BLaER1 (cell line): ENCODE results near the gene TSPAN3.
A peak's percentile ranks its signal among the peaks of the same experiment; 100 is the strongest.

Experiments
- H3K27ac ChIP-seq: shearing (Covaris generic); formaldehyde crosslinking; 2 replicates; pipeline ENCODE4 v1.8.1; 2022
- H3K27me3 ChIP-seq: shearing (Covaris generic); formaldehyde crosslinking; 2 replicates; pipeline ENCODE4 v1.8.1; 2022
- H3K36me3 ChIP-seq: shearing (Covaris generic); formaldehyde crosslinking; 2 replicates; pipeline ENCODE4 v1.8.1; 2022
- H3K4me1 ChIP-seq: shearing (Covaris generic); formaldehyde crosslinking; 2 replicates; pipeline ENCODE4 v1.8.1; 2022
- H3K4me2 ChIP-seq: shearing (Covaris generic); formaldehyde crosslinking; 2 replicates; pipeline ENCODE4 v1.8.1; 2022
- H3K4me3 ChIP-seq: shearing (Covaris generic); formaldehyde crosslinking; 2 replicates; pipeline ENCODE4 v1.8.1; 2022
- H3K9ac ChIP-seq: shearing (Covaris generic); formaldehyde crosslinking; 2 replicates; pipeline ENCODE4 v1.8.1; 2022
- H3K9me3 ChIP-seq: shearing (Covaris generic); formaldehyde crosslinking; 2 replicates; pipeline ENCODE4 v1.8.1; 2022
- H4K20me1 ChIP-seq: shearing (Covaris generic); formaldehyde crosslinking; 2 replicates; pipeline ENCODE4 v1.8.1; 2022
- Cebpa-rat ChIP-seq: shearing (Covaris generic); IDR thresholded peaks from 2 replicates; pipeline ENCODE4 v1.8.1; 2022

The TSPAN3 gene

DNA sequence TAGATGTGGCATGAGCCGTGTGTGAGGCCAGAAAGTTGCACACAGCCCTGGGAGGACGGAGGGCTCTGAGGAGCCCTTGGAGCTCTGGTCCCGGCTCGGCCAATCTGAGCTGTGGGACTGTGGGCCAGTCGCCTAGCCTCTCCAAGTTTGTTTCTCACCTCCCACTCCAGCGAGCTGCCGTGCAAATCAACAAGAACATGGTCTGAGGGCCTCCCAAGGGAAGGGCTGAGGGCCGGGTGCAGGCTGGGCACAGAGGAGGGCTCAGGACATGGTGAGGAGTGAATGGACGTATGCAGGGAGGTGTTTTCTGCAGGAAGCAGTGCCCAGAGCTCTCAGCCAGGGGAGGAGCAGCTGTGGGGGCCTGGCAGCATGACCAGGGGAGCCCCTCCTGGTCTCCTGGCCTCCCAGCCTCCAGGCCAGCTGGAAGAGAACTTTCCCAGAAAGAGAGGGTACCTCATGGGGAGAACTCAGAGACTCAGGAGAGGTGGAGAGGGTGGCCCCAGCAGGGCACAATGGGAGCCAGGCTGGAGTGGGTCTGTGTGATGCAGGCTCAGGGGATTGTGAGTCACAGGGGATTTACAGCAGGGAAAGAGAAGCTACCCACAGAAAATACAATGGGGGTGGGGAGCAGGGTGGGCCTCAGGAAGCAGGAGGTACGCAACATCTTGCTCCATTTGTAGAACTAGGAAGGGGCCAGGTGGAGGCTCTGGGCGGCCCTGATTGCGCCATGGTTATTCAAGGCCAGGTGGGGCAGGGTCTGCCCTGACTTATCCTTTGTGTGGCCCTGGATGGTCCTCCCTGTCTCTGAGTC, 51.2 kb downstream of the TSPAN3 start:
- Histone ChIP-seq H4K20me1 (peaks cover 45% of the 10 kb centered on the region), H3K4me1 (peaks cover 89% of the 10 kb centered on the region), H3K9me3 (no peaks in the 10 kb centered on the region), H3K27me3 (no peaks in the 10 kb centered on the region), H3K9ac (peak overlapping the region; percentile 39), H3K4me3 (0 out of 2 replicates have a peak overlapping the region, but pooled peaks have one; percentile 22), H3K36me3 (no peaks in the 10 kb centered on the region), H3K4me2 (peak overlapping the region; percentile 99), H3K27ac (peak overlapping the region; percentile 52)
- no peak for TF ChIP-seq Cebpa-rat

DNA sequence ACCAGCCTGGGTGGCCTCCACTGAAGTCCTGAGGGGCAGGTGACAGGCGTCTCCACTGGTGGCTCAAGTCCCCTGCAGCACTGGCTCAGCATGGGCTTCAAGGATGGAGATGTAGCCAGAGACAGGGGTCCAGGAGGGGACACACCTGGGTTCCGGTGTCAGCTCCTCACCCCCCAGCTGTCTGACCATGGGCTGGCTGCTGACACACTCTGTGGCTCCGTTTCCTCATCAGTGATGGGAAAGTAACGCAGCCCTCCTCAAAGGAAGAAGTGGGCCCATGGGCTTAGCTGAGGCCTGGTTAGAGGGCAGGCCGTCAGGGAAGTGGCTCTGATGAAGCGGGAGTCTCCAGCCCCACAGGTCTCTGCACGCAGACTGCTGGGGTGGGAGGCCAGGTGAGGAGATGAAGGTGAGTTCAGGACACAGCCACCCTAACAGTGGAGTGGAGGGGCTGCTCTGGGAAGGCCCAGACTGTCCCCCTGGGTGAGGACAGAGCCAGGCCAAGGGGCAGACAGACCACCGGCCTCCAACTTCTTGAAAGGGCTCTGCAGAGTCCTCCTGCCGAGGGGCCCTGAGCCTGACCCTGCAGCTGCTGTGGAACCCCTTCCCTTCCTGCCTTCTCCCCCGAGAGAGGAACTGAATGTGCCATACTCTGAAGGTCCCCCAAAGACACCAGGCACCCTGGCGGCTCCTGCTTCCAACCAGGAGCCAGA, 52.0 kb downstream of the TSPAN3 start:
- Histone ChIP-seq H3K4me3 (0 out of 2 replicates have a peak overlapping the region, but pooled peaks have one; percentile 22), H3K27ac (peak overlapping the region; percentile 52), H3K36me3 (no peaks in the 10 kb centered on the region), H3K4me2 (peak overlapping the region; percentile 99), H4K20me1 (peaks cover 49% of the 10 kb centered on the region), H3K27me3 (no peaks in the 10 kb centered on the region), H3K9me3 (no peaks in the 10 kb centered on the region), H3K4me1 (peaks cover 96% of the 10 kb centered on the region), H3K9ac (peak overlapping the region; percentile 39)
- TF ChIP-seq Cebpa-rat: no peak

DNA sequence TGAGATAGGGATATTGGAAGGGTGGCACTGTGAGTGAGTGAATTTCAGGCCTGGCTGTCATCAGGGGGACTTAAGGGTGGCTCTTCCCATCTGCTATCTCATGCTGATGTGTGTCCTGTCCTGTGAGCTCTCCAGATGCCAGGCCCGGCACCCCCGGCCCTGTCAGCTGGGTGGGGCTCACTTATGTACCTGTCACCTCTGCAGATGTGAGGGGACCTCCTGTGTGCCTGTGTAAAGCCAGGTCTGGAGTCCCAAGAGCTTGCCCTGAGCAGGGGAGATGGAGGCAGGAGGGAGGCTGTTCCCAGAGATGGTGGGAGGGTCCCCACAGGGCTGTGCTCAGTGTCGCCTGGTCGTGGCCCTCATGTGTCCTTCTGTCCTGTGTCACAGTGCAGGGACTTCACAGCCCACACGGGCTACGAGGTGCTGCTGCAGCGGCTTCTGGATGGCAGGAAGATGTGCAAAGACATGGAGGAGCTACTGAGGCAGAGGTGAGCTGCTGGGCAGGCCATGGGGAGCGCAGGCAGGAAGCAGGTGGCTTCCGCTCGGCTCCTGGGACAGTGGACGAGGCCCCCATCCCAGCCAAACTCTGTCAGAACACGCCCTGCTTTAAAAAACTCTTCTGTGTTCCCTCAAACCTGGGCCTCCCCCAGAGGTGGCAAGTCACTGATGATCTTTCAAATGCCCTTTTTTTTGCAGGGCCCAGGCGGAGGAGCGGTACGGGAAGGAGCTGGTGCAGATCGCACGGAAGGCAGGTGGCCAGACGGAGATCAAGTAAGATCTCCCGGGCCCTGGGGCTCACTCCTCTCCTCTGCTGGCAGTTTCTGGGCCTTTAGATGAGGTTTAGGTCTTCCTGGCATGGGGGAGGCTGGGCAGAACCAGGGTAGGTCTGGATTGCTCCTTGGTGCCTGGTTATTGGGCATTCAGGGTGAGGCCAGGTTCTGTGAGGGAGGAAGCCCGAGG, 52.9 kb downstream of the TSPAN3 start:
- Histone ChIP-seq H3K27me3 (no peaks in the 10 kb centered on the region), H4K20me1 (peaks cover 49% of the 10 kb centered on the region), H3K4me3 (no peak overlapping the region), H3K4me2 (peak overlapping the region; percentile 99), H3K27ac (peak overlapping the region; percentile 52), H3K9ac (peak overlapping the region; percentile 39), H3K36me3 (no peaks in the 10 kb centered on the region), H3K4me1 (peaks cover 100% of the 10 kb centered on the region), H3K9me3 (no peaks in the 10 kb centered on the region)
- no peak for TF ChIP-seq Cebpa-rat

DNA sequence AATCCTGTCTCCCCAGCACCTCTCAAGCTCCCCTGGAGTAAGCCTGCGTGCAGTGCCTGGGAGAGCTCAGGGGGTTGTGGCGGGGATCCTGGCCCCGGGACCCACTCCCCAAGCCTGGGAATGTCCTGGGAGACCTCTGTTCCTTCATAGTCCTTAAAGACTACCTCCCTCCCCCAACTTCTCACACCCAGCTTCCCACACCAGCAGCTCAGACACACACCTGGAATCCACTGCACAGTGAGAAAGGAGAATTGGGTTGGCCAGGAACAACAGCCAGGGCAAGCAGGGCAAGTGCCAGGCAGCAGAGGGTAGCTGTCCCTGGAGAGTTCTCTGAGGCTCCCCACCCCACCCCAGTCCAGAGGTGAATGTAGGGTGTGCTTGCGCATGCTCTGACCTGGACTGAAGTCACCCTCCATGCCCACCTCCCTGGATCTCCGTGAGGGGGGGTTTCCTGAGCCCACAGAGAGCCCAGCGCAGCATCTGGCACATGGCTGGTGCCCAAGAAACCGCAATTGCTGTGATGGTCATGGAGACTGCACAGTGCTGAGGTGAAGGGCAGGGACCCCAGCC, 53.7 kb downstream of the TSPAN3 start:
- Histone ChIP-seq H3K36me3 (no peaks in the 10 kb centered on the region), H3K9me3 (no peaks in the 10 kb centered on the region), H3K4me1 (peaks cover 96% of the 10 kb centered on the region), H3K27ac (peak overlapping the region; percentile 59), H4K20me1 (peaks cover 49% of the 10 kb centered on the region), H3K4me3 (no peak overlapping the region), H3K27me3 (no peaks in the 10 kb centered on the region), H3K9ac (peak overlapping the region; percentile 39; the same call in 1 of the 2 replicates), H3K4me2 (peak overlapping the region; percentile 99)
- TF ChIP-seq Cebpa-rat: no peak

DNA sequence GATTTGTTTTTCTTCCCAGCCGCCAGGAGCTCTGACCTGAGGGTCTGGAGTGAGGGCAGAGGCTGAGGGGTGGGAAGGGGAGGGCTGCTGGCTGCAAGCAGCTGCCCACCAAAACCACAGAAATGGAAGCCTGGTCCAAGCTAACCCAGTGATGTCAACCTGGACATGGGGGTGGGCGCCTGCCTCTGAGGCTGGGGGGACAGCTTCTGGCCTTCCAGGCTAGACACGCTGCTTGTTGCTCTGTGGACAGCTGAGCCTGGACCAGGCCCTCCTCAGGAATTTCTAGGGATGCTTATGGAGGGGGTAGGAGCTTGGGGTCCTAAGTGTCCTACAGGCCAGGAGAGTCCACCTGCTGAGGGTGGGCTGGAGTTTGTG, 54.6 kb downstream of the TSPAN3 start:
- Histone ChIP-seq H3K9me3 (no peaks in the 10 kb centered on the region), H3K9ac (peak overlapping the region; percentile 53; the same call in 1 of the 2 replicates), H3K36me3 (no peaks in the 10 kb centered on the region), H3K4me1 (peaks cover 89% of the 10 kb centered on the region), H3K4me3 (peak overlapping the region; percentile 47), H3K4me2 (peak overlapping the region; percentile 99), H3K27ac (peak overlapping the region; percentile 76), H4K20me1 (peaks cover 49% of the 10 kb centered on the region), H3K27me3 (no peaks in the 10 kb centered on the region)
- TF ChIP-seq Cebpa-rat: no peak

DNA sequence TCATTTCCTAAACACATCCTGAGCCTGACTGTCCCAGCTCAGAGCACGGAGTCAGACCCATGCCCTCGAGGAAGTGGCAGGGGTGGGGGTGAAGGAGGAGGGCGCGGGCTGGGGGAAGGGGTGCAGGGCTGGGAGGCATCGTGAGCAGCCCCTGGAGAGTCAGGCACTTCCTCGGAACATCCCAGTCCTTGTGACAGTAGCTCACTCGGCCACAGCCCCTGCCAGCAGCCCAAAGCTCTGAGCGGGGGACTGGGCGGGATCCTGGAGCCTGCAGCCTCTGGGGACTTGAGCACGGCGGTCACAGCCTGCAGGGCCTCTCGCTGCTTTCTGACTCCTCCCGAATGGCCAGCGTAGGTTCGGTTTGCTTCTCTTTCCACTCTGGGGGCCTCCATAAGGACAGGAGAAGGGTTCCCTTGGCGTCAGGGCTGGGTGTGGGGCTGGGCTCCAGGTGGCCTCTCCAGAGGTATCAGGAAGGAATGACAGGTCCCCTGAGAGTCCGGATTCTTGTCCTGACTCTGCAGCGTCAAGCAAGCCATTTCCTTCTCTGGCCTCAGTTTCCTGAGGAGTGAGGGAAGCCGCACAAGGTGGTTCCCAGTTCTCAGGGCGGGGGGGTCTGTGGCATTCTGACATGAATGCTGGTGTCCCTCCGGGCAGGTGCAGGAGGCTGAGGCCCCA, 55.1 kb downstream of the TSPAN3 start:
- peaks cover 89% of the 10 kb centered on the region for H3K4me1 ChIP-seq
- H3K9ac ChIP-seq: peak overlapping the region; percentile 53; the same call in 1 of the 2 replicates
- H3K27me3 ChIP-seq: no peaks in the 10 kb centered on the region
- peak overlapping the region; percentile 76 for H3K27ac ChIP-seq
- TF ChIP-seq Cebpa-rat: no peak
- peak overlapping the region; percentile 47 for H3K4me3 ChIP-seq
- H4K20me1 ChIP-seq: peaks cover 49% of the 10 kb centered on the region
- H3K9me3 ChIP-seq: no peaks in the 10 kb centered on the region
- H3K4me2 ChIP-seq: peak overlapping the region; percentile 99
- no peaks in the 10 kb centered on the region for H3K36me3 ChIP-seq

DNA sequence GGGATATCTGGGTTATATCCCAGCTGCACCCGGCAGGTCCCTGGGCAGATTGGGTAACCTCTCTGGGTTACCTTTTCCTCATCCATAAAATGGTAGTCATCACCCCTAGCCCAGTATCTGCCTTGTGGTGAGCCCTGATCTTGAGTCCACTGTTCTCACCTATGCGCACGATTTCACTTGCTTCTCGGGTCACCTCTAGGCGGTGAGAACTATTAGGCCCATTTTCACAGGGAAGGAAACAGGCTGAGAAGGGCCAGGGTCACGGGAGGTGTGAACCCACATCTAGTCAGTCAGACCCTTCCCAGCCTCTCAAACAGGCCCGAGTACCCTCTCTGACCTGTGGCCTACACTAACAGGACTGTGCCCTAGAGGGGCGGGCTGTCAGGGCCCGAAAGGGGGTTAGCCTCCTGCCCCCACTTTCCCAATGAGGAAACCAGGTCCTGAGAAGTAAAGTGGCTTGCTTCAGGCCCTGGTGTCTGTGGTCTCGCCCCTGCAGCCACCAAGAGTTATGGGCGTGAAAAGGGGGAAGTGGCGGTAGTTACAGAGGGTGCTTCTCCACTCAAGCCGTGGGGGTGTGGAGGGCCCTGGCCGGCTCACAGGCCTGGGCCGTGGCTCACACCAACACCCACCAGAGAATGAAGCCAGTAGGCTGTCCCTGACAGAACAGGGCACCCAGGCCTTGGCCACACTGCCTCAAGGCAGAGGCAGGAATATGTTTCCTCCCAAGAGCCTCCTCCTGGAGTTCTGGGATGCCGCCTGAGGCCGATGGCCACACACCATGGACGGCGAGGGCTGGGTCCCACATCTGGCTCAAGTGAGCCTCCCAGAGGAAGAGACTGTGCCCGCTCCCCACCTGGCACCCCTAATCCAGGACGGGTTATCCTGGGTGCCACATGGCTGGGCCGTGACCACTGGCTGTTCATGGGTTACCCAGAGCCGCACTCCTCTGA, 56.5 kb downstream of the TSPAN3 start:
- Histone ChIP-seq H3K27ac (peak overlapping the region; percentile 76), H3K4me2 (peak overlapping the region; percentile 99), H3K9ac (peak overlapping the region; percentile 51), H3K4me3 (no peak overlapping the region), H3K9me3 (no peaks in the 10 kb centered on the region), H4K20me1 (peaks cover 44% of the 10 kb centered on the region), H3K36me3 (no peaks in the 10 kb centered on the region), H3K4me1 (peaks cover 89% of the 10 kb centered on the region), H3K27me3 (no peaks in the 10 kb centered on the region)
- TF ChIP-seq Cebpa-rat: no peak

DNA sequence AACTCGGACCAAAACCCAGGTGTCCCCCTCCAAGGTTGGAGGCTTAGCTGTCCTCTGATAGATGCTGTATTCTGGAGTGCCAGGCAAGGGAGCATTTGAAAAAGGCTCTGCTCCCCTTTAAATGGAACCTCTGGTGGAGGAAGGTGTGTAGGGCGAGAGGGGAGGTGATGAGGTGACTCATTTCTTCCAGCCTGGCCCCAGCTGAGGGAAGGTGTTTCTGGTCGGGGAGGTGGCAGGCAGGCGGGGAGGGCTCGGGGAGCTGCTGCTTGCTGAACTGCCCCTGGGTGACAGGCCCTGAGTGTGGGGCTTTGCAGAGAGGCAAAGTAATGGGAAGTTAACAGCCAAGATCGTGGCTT, 57.2 kb downstream of the TSPAN3 start:
- H3K27me3 ChIP-seq: no peaks in the 10 kb centered on the region
- peak overlapping the region; percentile 99 for H3K4me2 ChIP-seq

More for the DNA sequence above, 57.2 kb downstream of the TSPAN3 start:
- H3K36me3 ChIP-seq: no peaks in the 10 kb centered on the region
- peak overlapping the region; percentile 51; the same call in 1 of the 2 replicates for H3K9ac ChIP-seq
- no peak overlapping the region; the same call in 1 of the 2 replicates for H3K27ac ChIP-seq
- no peaks in the 10 kb centered on the region for H3K9me3 ChIP-seq
- H4K20me1 ChIP-seq: peaks cover 38% of the 10 kb centered on the region
- H3K4me3 ChIP-seq: no peak overlapping the region
- peaks cover 86% of the 10 kb centered on the region for H3K4me1 ChIP-seq
- no peak for TF ChIP-seq Cebpa-rat
